Measurements from ENCODE around the gene TMEM144. TPM values are rescaled to one million over a fixed set of nuclear protein-coding genes. Genes with fewer than 3 reads are reported as not detected.
"Not testable (repeated sequence)": the region's sequence is repeated elsewhere in the genome, so short reads cannot be mapped to it uniquely, and the experiment has no call there.

Gene TMEM144
- total RNA-seq, 1 donor from 2014 or later, result 7.6 TPM

DNA sequence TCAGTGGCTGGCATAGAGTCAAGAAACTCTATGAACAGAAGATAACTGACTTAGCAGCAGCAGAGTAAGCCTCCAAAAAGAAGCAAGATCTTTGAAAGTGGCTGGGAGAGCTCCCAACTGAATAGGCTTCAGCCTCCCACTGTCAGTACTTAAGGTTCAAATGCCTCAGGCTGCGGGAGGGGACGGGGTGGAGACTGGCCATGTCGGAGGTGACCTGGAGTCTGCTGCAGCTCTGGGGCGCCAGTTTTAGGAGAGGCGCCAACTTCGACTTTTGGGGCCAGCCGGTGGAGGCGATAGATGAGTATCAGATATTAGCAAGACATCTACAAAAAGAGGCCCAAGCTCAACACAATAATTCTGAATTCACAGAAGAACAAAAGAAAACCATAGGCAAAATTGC is 67.3 kb downstream of the TMEM144 start:
- no peaks in the 10 kb centered on the region for H3K79me2 ChIP-seq (ENCODE audit: insufficient read depth, low read length)
- no peak overlapping the region for H3K4me2 ChIP-seq (ENCODE audit: low read length)
- Mint-ChIP-seq H3K4me1 (ENCODE audit: low read depth, unreplicated experiment) (peaks cover 4% of the 10 kb centered on the region), H3K36me3 (ENCODE audit: low read depth, unreplicated experiment) (no peaks in the 10 kb centered on the region), H3K27ac (ENCODE audit: unreplicated experiment) (no peak overlapping the region), H3K9me3 (ENCODE audit: unreplicated experiment) (no peaks in the 10 kb centered on the region), H3K4me3 (ENCODE audit: unreplicated experiment) (no peak overlapping the region), H3K27me3 (ENCODE audit: low read depth, unreplicated experiment) (no peaks in the 10 kb centered on the region)
- H3K9ac ChIP-seq (ENCODE audit: low read length), result no peak overlapping the region
- DNase-seq (ENCODE audit: low read depth) (no peak), FAIRE-seq (no peak)
- no peak overlapping the region for H3K27ac ChIP-seq (ENCODE audit: low read depth, low read length)
- no peak overlapping the region for H2AFZ ChIP-seq (ENCODE audit: low read depth, low read length)
- no peaks in the 10 kb centered on the region for H3K9me3 ChIP-seq (ENCODE audit: insufficient read depth, low read depth, low read length)
- no peaks in the 10 kb centered on the region for H4K20me1 ChIP-seq (ENCODE audit: insufficient read depth, low read length)
- TF ChIP-seq, protein P1, sequence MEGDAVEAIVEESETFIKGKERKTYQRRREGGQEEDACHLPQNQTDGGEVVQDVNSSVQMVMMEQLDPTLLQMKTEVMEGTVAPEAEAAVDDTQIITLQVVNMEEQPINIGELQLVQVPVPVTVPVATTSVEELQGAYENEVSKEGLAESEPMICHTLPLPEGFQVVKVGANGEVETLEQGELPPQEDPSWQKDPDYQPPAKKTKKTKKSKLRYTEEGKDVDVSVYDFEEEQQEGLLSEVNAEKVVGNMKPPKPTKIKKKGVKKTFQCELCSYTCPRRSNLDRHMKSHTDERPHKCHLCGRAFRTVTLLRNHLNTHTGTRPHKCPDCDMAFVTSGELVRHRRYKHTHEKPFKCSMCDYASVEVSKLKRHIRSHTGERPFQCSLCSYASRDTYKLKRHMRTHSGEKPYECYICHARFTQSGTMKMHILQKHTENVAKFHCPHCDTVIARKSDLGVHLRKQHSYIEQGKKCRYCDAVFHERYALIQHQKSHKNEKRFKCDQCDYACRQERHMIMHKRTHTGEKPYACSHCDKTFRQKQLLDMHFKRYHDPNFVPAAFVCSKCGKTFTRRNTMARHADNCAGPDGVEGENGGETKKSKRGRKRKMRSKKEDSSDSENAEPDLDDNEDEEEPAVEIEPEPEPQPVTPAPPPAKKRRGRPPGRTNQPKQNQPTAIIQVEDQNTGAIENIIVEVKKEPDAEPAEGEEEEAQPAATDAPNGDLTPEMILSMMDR (IDR thresholded peaks at IDR 0.05; ENCODE audit: insufficient read depth, low read depth, low read length), result no peak
- TF ChIP-seq EZH2 (IDR thresholded peaks at IDR 0.05; ENCODE audit: insufficient read depth, low read length), result no peak
- no peak overlapping the region for H3K4me3 ChIP-seq (ENCODE audit: insufficient read depth, low read depth, low read length)
- no peaks in the 10 kb centered on the region for H3K36me3 ChIP-seq (ENCODE audit: insufficient read depth, low read length)
- H3K27me3 ChIP-seq (ENCODE audit: insufficient read depth, low read length), result no peaks in the 10 kb centered on the region
- no peaks in the 10 kb centered on the region for H3K4me1 ChIP-seq (ENCODE audit: insufficient read depth, low read length)

DNA sequence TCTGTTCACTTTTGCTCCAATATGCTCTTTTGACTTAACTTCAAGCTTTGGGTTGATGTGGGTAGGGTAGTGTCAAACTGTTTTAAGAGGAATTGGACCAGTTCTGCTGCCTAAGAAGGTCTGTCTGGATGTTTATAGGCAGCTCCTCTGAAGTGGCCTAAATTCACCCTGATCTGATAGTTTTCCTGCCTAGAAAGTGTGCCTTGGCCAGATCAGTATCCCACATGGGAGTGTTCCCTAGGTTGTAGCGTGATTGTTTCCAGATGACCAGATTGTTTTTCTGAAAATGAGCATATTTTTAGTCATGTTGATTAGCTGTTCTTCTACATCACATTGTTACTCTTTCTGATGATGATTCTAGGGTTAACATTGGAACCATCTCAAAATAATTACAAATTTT is 68.8 kb downstream of the TMEM144 start:
- not testable (repeated sequence) for H4K20me1 ChIP-seq (ENCODE audit: insufficient read depth, low read length); H3K36me3 Mint-ChIP-seq (ENCODE audit: low read depth, unreplicated experiment); DNase-seq (ENCODE audit: low read depth); H3K9me3 Mint-ChIP-seq (ENCODE audit: unreplicated experiment); H3K4me2 ChIP-seq (ENCODE audit: low read length); H3K4me1 ChIP-seq (ENCODE audit: insufficient read depth, low read length); H3K9ac ChIP-seq (ENCODE audit: low read length); H3K27me3 ChIP-seq (ENCODE audit: insufficient read depth, low read length); H3K36me3 ChIP-seq (ENCODE audit: insufficient read depth, low read length); H3K9me3 ChIP-seq (ENCODE audit: insufficient read depth, low read depth, low read length); H3K4me3 ChIP-seq (ENCODE audit: insufficient read depth, low read depth, low read length); FAIRE-seq; H3K4me1 Mint-ChIP-seq (ENCODE audit: low read depth, unreplicated experiment); H3K27ac ChIP-seq (ENCODE audit: low read depth, low read length); H3K27ac Mint-ChIP-seq (ENCODE audit: unreplicated experiment); H3K4me3 Mint-ChIP-seq (ENCODE audit: unreplicated experiment); H2AFZ ChIP-seq (ENCODE audit: low read depth, low read length); H3K79me2 ChIP-seq (ENCODE audit: insufficient read depth, low read length); H3K27me3 Mint-ChIP-seq (ENCODE audit: low read depth, unreplicated experiment)

DNA sequence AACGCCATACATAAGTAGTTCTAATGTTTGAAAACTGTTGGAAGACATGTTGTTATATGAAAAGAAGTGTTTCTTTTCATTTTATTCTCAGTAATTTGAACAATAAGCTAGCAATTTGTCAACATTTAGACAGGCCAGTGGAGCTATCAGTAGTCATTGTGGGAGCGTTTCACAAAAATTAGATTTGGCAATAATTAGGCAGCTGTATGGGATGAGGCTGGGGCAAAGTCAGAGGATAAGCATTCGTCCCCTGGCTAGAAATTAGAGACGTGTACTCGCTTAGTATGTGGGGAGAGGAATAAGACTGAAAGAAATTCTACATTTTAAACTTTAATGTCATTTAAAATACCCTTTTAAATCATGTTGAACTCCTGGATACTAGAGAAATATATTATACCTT is 70.6 kb downstream of the TMEM144 start:
- no peaks in the 10 kb centered on the region for H3K27me3 Mint-ChIP-seq (ENCODE audit: low read depth, unreplicated experiment)
- H3K36me3 Mint-ChIP-seq (ENCODE audit: low read depth, unreplicated experiment), result no peaks in the 10 kb centered on the region
- H3K27me3 ChIP-seq (ENCODE audit: insufficient read depth, low read length), result no peaks in the 10 kb centered on the region
- H3K4me2 ChIP-seq (ENCODE audit: low read length), result no peak overlapping the region
- no peaks in the 10 kb centered on the region for H3K36me3 ChIP-seq (ENCODE audit: insufficient read depth, low read length)
- no peak overlapping the region for H3K9ac ChIP-seq (ENCODE audit: low read length)
- no peak overlapping the region for H3K27ac ChIP-seq (ENCODE audit: low read depth, low read length)
- H3K4me3 Mint-ChIP-seq (ENCODE audit: unreplicated experiment), result no peak overlapping the region
- H3K4me3 ChIP-seq (ENCODE audit: insufficient read depth, low read depth, low read length), result no peak overlapping the region
- no peaks in the 10 kb centered on the region for H3K9me3 Mint-ChIP-seq (ENCODE audit: unreplicated experiment)
- no peaks in the 10 kb centered on the region for H4K20me1 ChIP-seq (ENCODE audit: insufficient read depth, low read length)
- H2AFZ ChIP-seq (ENCODE audit: low read depth, low read length), result no peak overlapping the region
- no peak for FAIRE-seq
- no peak for TF ChIP-seq EZH2 (IDR thresholded peaks at IDR 0.05; ENCODE audit: insufficient read depth, low read length)
- TF ChIP-seq, protein P1 (IDR thresholded peaks at IDR 0.05; ENCODE audit: insufficient read depth, low read depth, low read length), result no peak
- no peaks in the 10 kb centered on the region for H3K79me2 ChIP-seq (ENCODE audit: insufficient read depth, low read length)
- peaks cover 4% of the 10 kb centered on the region for H3K4me1 Mint-ChIP-seq (ENCODE audit: low read depth, unreplicated experiment)
- no peaks in the 10 kb centered on the region for H3K4me1 ChIP-seq (ENCODE audit: insufficient read depth, low read length)
- DNase-seq (ENCODE audit: low read depth), result no peak
- no peaks in the 10 kb centered on the region for H3K9me3 ChIP-seq (ENCODE audit: insufficient read depth, low read depth, low read length)
- no peak overlapping the region for H3K27ac Mint-ChIP-seq (ENCODE audit: unreplicated experiment)
